Activated T-cell treated with anti-CD3 and anti-CD28 coated beads, Interleukin-2, amount 50 U/mL, for 72 hours (primary cell): ENCODE results near the gene CCNH. TPM values are rescaled to one million over a fixed set of nuclear protein-coding genes. Genes with fewer than 3 reads are reported as not detected.

Experiments
- ATAC-seq, 2 donors: fragments of 150-1000 bp; cut with Tn5 transposase; replicated peaks in 1 of 2; 2 replicates each; pipeline ENCODE4 v1.10.0; 2021; ENCODE audit warnings: moderate library complexity in 2 of 2, mild to moderate bottlenecking in 1 of 2
- DNase-seq, 2 donors: peaks; one replicate each; pipeline ENCODE4 v3.0.0; 2021 to 2022; ENCODE audit warnings: mixed read lengths in 1 of 2
- H3K27ac Mint-ChIP-seq: one replicate; pipeline ENCODE4 v1.8.0; 2022; ENCODE audit warnings: mild to moderate bottlenecking, moderate library complexity, mixed read lengths
- H3K27me3 Mint-ChIP-seq: one replicate; pipeline ENCODE4 v1.8.0; 2022; ENCODE audit warnings: low read depth, mixed read lengths
- H3K36me3 Mint-ChIP-seq, 2 donors: one replicate each; pipeline ENCODE4 v1.8.0; 2022; ENCODE audit warnings: mixed read lengths in 2 of 2, mild to moderate bottlenecking in 1 of 2; ENCODE audit not compliant: insufficient read depth in 2 of 2
- H3K4me1 Mint-ChIP-seq: one replicate; pipeline ENCODE4 v1.8.0; 2022; ENCODE audit warnings: low read depth, mixed read lengths
- H3K4me3 Mint-ChIP-seq, 2 donors: one replicate each; pipeline ENCODE4 v1.8.0; 2022; ENCODE audit warnings: mild to moderate bottlenecking in 2 of 2, mixed read lengths in 2 of 2, moderate library complexity in 2 of 2
- H3K9me3 Mint-ChIP-seq, 2 donors: one replicate each; pipeline ENCODE4 v1.8.0; 2022; ENCODE audit warnings: mixed read lengths in 2 of 2
- total RNA-seq, 2 donors: library from RNA; stranded (reverse); gene quantifications; one replicate each; pipeline ENCODE4 v1.2.3, GENCODE V29; 2022

CCNH gene
- total RNA-seq, 2 donors from 2014 or later = 58.0 to 64.6 TPM

GRCh38 chr5:87399720-87400119, 13.0 kb downstream of the CCNH start:
- ATAC-seq (no peak), DNase-seq (no peak)
- H3K4me3 Mint-ChIP-seq = no peak overlapping the region
- H3K27ac Mint-ChIP-seq = peak overlapping the region; percentile 57
- no peaks in the 10 kb centered on the region for H3K9me3 Mint-ChIP-seq
- peaks cover 7% of the 10 kb centered on the region for H3K4me1 Mint-ChIP-seq
- H3K36me3 Mint-ChIP-seq = peaks cover 5 to 25% of the 10 kb centered on the region in 2 donors
- no peaks in the 10 kb centered on the region for H3K27me3 Mint-ChIP-seq

GRCh38 chr5:87398981-87399614, 13.6 kb downstream of the CCNH start:
- peaks cover 5 to 30% of the 10 kb centered on the region in 2 donors for H3K36me3 Mint-ChIP-seq

GRCh38 chr5:87394411-87395165, 18.1 kb downstream of the CCNH start:
- Mint-ChIP-seq H3K9me3 (no peaks in the 10 kb centered on the region), H3K36me3 (peaks cover 4 to 35% of the 10 kb centered on the region in 2 donors), H3K4me3 (no peak overlapping the region), H3K27me3 (no peaks in the 10 kb centered on the region), H3K4me1 (peaks cover 7% of the 10 kb centered on the region), H3K27ac (peak overlapping the region; percentile 76)
- no peak for DNase-seq
- ATAC-seq = no peak

More at GRCh38 chr5:87398981-87399614, 13.6 kb downstream of the CCNH start:
- ATAC-seq (no peak), DNase-seq (no peak)
- Mint-ChIP-seq H3K27me3 (no peaks in the 10 kb centered on the region), H3K4me1 (peaks cover 7% of the 10 kb centered on the region), H3K27ac (peak overlapping the region; percentile 57), H3K9me3 (no peaks in the 10 kb centered on the region), H3K4me3 (no peak overlapping the region)

GRCh38 chr5:87393331-87393730, 19.4 kb downstream of the CCNH start:
- Mint-ChIP-seq H3K4me1 (peaks cover 7% of the 10 kb centered on the region), H3K27me3 (no peaks in the 10 kb centered on the region), H3K27ac (no peak overlapping the region), H3K4me3 (no peak overlapping the region), H3K36me3 (peaks cover 4 to 37% of the 10 kb centered on the region in 2 donors), H3K9me3 (no peaks in the 10 kb centered on the region)
- no peak for DNase-seq
- no peak for ATAC-seq

GRCh38 chr5:87392801-87393200, 19.9 kb downstream of the CCNH start:
- no peaks in the 10 kb centered on the region for H3K9me3 Mint-ChIP-seq
- H3K4me3 Mint-ChIP-seq = no peak overlapping the region
- H3K27ac Mint-ChIP-seq = peak overlapping the region; percentile 88
- H3K4me1 Mint-ChIP-seq = peaks cover 7% of the 10 kb centered on the region
- DNase-seq = no peak
- H3K36me3 Mint-ChIP-seq = peaks cover 4 to 37% of the 10 kb centered on the region in 2 donors
- no peaks in the 10 kb centered on the region for H3K27me3 Mint-ChIP-seq
- ATAC-seq = no peak

- H3K9me3 Mint-ChIP-seq = no peaks in the 10 kb centered on the region
- no peak overlapping the region for H3K4me3 Mint-ChIP-seq
- H3K27me3 Mint-ChIP-seq = no peaks in the 10 kb centered on the region
- ATAC-seq (no peak), DNase-seq (no peak)
- peaks cover 7% of the 10 kb centered on the region for H3K4me1 Mint-ChIP-seq
- peak overlapping the region; percentile 88 for H3K27ac Mint-ChIP-seq
- peaks cover 4 to 40% of the 10 kb centered on the region in 2 donors for H3K36me3 Mint-ChIP-seq
Measured at GRCh38 chr5:87392170-87392569, 20.6 kb downstream of the CCNH start.

- no peak for DNase-seq
- H3K9me3 Mint-ChIP-seq = no peaks in the 10 kb centered on the region
- no peak overlapping the region for H3K4me3 Mint-ChIP-seq
- no peak for ATAC-seq
- H3K27ac Mint-ChIP-seq = peak overlapping the region; percentile 60
- H3K36me3 Mint-ChIP-seq = peaks cover 4 to 37% of the 10 kb centered on the region in 2 donors
- H3K4me1 Mint-ChIP-seq = no peaks in the 10 kb centered on the region
- no peaks in the 10 kb centered on the region for H3K27me3 Mint-ChIP-seq
Measured at GRCh38 chr5:87390576-87391199, 22.0 kb downstream of the CCNH start.

- no peak overlapping the region for H3K4me3 Mint-ChIP-seq
- H3K27me3 Mint-ChIP-seq = no peaks in the 10 kb centered on the region
- DNase-seq (no peak), ATAC-seq (no peak)
- peaks cover 4 to 34% of the 10 kb centered on the region in 2 donors for H3K36me3 Mint-ChIP-seq
- H3K9me3 Mint-ChIP-seq = no peaks in the 10 kb centered on the region
- H3K4me1 Mint-ChIP-seq = no peaks in the 10 kb centered on the region
- H3K27ac Mint-ChIP-seq = peak overlapping the region; percentile 60
Measured at GRCh38 chr5:87390075-87390474, 22.7 kb downstream of the CCNH start.

GRCh38 chr5:87389296-87390034, 23.3 kb downstream of the CCNH start:
- ATAC-seq (no peak), DNase-seq (no peak)
- H3K9me3 Mint-ChIP-seq = no peaks in the 10 kb centered on the region
- H3K36me3 Mint-ChIP-seq = peaks cover 4 to 33% of the 10 kb centered on the region in 2 donors
- peak overlapping the region; percentile 82 for H3K27ac Mint-ChIP-seq
- H3K4me3 Mint-ChIP-seq = no peak overlapping the region
- H3K27me3 Mint-ChIP-seq = no peaks in the 10 kb centered on the region
- H3K4me1 Mint-ChIP-seq = no peaks in the 10 kb centered on the region

GRCh38 chr5:87388129-87388528, 24.6 kb downstream of the CCNH start:
- Mint-ChIP-seq H3K4me1 (no peaks in the 10 kb centered on the region), H3K36me3 (peaks cover 7 to 27% of the 10 kb centered on the region in 2 donors), H3K27ac (no peak overlapping the region), H3K27me3 (no peaks in the 10 kb centered on the region), H3K4me3 (no peak overlapping the region), H3K9me3 (no peaks in the 10 kb centered on the region)
- ATAC-seq (no peak), DNase-seq (no peak)

- Mint-ChIP-seq H3K27me3 (no peaks in the 10 kb centered on the region), H3K36me3 (peaks cover 2 to 20% of the 10 kb centered on the region in 2 donors), H3K9me3 (no peaks in the 10 kb centered on the region), H3K27ac (peak overlapping the region; percentile 28), H3K4me3 (no peak overlapping the region), H3K4me1 (no peaks in the 10 kb centered on the region)
- DNase-seq (no peak), ATAC-seq (no peak)
Measured at GRCh38 chr5:87385802-87386201, 26.9 kb downstream of the CCNH start.

GRCh38 chr5:87383216-87383615, 29.5 kb downstream of the CCNH start:
- Mint-ChIP-seq H3K36me3 (peaks cover 2 to 19% of the 10 kb centered on the region in 2 donors), H3K27me3 (no peaks in the 10 kb centered on the region), H3K4me3 (no peak overlapping the region), H3K27ac (no peak overlapping the region), H3K9me3 (no peaks in the 10 kb centered on the region), H3K4me1 (no peaks in the 10 kb centered on the region)
- DNase-seq (no peak), ATAC-seq (no peak)

- no peak overlapping the region for H3K27ac Mint-ChIP-seq
- H3K4me3 Mint-ChIP-seq = no peak overlapping the region
- no peaks in the 10 kb centered on the region for H3K27me3 Mint-ChIP-seq
- DNase-seq (no peak), ATAC-seq (no peak)
- H3K36me3 Mint-ChIP-seq = peaks cover 2 to 16% of the 10 kb centered on the region in 2 donors
- H3K4me1 Mint-ChIP-seq = no peaks in the 10 kb centered on the region
- H3K9me3 Mint-ChIP-seq = no peaks in the 10 kb centered on the region
Measured at GRCh38 chr5:87382224-87382623, 30.5 kb downstream of the CCNH start.
